ENCODE data around the gene ANO6. TPM values are rescaled to one million over a fixed set of nuclear protein-coding genes. Genes with fewer than 3 reads are reported as not detected.
A peak's percentile ranks its signal among the peaks of the same experiment; 100 is the strongest.

ANO6 gene
- total and polyA plus RNA-seq, 8 donors: 4.4 to 78.8 (median 21.9) TPM

DNA sequence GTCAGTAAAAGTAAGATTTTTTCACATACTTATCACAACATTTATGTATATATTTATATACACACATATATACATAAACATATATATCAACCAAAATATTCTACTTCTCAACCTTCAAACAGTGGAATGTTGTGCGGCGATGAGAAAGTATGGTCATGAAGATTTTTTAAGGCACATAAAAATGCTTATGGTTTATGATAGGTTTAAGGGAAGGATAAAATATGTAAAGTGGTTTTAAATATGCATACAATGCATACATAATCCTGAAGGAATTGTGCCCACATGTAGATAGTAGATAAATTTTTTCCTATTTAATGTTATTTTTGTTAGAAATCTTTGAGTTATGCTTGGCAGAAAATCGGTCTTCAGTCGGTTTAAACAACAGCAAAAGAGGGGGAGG, 182.7 kb downstream of the ANO6 start:
- 71 to 95% (median 90%) methylated on average over 4 of the region's 4 CpGs for WGBS, 5 donors
- Histone ChIP-seq H3K4me1 (no peaks in the 10 kb centered on the region), H3K4me3 (no peak overlapping the region), H3K9me3 (peaks cover 0 to 10% (median 0%) of the 10 kb centered on the region in 4 donors), H3K27ac (no peak overlapping the region), H3K27me3 (no peaks in the 10 kb centered on the region), H3K36me3 (peaks cover 7 to 23% (median 19%) of the 10 kb centered on the region in 4 donors)
- DNase-seq: no peak
- intact Hi-C loops (cut with DNase I; ENCODE audit: low total_unique reads): no loop called here
- TF ChIP-seq EP300 (IDR thresholded peaks at IDR 0.05): no peak
- TF ChIP-seq POLR2A (IDR thresholded peaks at IDR 0.05): no peak
- TF ChIP-seq, protein P1, sequence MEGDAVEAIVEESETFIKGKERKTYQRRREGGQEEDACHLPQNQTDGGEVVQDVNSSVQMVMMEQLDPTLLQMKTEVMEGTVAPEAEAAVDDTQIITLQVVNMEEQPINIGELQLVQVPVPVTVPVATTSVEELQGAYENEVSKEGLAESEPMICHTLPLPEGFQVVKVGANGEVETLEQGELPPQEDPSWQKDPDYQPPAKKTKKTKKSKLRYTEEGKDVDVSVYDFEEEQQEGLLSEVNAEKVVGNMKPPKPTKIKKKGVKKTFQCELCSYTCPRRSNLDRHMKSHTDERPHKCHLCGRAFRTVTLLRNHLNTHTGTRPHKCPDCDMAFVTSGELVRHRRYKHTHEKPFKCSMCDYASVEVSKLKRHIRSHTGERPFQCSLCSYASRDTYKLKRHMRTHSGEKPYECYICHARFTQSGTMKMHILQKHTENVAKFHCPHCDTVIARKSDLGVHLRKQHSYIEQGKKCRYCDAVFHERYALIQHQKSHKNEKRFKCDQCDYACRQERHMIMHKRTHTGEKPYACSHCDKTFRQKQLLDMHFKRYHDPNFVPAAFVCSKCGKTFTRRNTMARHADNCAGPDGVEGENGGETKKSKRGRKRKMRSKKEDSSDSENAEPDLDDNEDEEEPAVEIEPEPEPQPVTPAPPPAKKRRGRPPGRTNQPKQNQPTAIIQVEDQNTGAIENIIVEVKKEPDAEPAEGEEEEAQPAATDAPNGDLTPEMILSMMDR (IDR thresholded peaks at IDR 0.05): no peak
- TF ChIP-seq POLR2AphosphoS5 (IDR thresholded peaks at IDR 0.05): no peak

DNA sequence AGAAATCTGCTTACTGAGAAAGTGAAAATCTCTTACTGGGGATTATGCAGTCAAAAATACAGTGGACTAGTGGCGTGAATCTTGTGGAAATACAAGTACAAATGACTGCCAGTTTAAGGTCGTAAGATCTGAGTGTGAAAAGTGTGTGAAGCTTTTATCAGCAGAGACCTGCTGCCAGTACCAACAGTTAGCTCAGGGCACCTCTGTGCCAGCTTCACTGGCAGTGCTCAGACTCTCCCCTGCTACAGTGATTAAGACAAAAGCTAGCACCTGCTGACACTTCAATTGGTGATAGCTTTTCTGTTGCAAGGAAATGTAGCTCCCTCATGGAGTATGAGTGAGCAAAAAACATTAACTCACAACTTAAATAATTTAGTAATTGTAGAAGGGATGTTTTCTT, 185.1 kb downstream of the ANO6 start:
- DNase-seq: no peak
- intact Hi-C loops (cut with DNase I; ENCODE audit: low total_unique reads): no loop called here
- Histone ChIP-seq H3K4me1 (no peaks in the 10 kb centered on the region), H3K9me3 (peaks cover 0 to 7% (median 0%) of the 10 kb centered on the region in 4 donors), H3K36me3 (peaks cover 16 to 45% (median 37%) of the 10 kb centered on the region in 4 donors), H3K27me3 (no peaks in the 10 kb centered on the region), H3K27ac (no peak overlapping the region), H3K4me3 (no peak overlapping the region)
- 30 to 56% (median 40%) methylated on average over 2 of the region's 2 CpGs for WGBS, 5 donors
- TF ChIP-seq, protein P1 (IDR thresholded peaks at IDR 0.05): no peak
- no peak for TF ChIP-seq POLR2A (IDR thresholded peaks at IDR 0.05)

DNA sequence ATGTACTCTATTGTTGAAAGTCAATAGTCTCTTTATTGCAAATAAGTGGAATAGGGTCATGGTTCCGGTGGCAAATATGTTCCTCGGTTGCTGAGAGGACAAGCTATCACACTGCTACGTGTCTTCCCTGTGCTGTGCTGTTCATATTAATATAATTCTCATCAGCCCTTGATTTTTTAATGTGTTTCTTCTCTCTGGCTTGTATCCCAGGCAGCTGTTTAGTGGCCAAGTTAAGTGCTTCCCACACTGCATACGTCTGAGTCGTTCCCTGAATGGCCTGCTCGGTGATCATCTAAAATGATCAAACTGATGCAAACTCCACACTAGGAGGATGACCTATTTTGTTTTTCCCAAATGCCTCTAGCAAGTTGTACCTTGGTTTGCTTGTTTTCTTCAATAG, 186.4 kb downstream of the ANO6 start:
- TF ChIP-seq POLR2A (IDR thresholded peaks at IDR 0.05) (no peak), EP300 (IDR thresholded peaks at IDR 0.05) (no peak), POLR2AphosphoS5 (IDR thresholded peaks at IDR 0.05) (no peak)
- TF ChIP-seq, protein P1 (IDR thresholded peaks at IDR 0.05): no peak
- Histone ChIP-seq H3K9me3 (no peaks in the 10 kb centered on the region), H3K4me1 (peaks cover 0 to 3% (median 0%) of the 10 kb centered on the region in 4 donors), H3K36me3 (peaks cover 16 to 47% (median 39%) of the 10 kb centered on the region in 4 donors), H3K27me3 (no peaks in the 10 kb centered on the region), H3K27ac (no peak overlapping the region), H3K4me3 (no peak overlapping the region)
- WGBS, 5 donors: 68 to 85% (median 79%) methylated on average over 6 of the region's 6 CpGs
- peak in 1 of 2 donors; percentile 62 for DNase-seq
- intact Hi-C loops (cut with DNase I; ENCODE audit: low total_unique reads): no loop called here

DNA sequence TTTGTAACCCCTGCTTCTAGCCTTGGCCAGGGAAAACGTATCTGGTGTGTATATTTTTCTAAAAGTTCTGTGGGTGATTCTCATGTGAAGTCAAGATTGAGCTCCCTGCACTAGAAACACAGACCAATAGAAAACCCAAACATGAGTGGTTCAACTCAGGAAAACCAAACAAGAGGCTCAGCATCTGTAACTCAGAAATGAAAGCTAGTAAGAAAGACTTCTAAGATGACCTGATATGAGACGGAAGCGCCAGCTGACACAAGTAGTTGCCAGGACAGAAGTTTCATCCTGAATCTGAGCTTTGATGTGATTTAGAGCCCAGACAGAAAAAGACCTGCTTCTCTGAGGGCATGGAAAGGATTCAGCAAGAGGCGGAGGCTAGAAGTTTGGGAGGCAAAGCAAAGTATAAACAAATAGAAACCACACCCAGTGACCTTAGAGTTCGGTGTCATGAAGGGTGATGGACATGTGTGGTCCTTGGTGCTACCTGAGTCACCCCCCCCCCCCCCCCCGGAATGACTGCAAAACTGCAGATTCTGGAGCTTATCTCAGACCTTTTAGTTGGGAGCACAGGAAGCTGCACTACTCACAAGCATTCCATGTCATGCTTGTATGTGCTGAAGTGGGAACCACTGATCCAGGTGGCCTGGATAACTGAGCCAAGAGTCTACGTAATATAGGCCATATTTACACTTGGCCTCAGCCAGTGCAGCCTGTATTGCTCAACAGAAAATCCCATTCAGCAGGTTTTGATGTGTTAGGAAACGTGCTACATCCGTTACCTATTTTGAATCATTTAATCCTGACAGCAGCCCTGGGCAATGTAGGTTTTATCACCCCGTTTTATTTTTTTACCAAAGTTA, 191.3 kb downstream of the ANO6 start:
- DNase-seq: peak; percentile 29 to 46
- Histone ChIP-seq H3K4me3 (no peak overlapping the region), H3K4me1 (peaks cover 0 to 7% (median 3%) of the 10 kb centered on the region in 4 donors), H3K9me3 (no peaks in the 10 kb centered on the region), H3K27ac (peak overlapping the region in 3 of 5 donors; percentile 11 to 31 (median 15)), H3K27me3 (no peaks in the 10 kb centered on the region), H3K36me3 (peaks cover 16 to 82% (median 72%) of the 10 kb centered on the region in 4 donors)
- peak in 2 of 3 donors; percentile 29 to 45 for TF ChIP-seq POLR2AphosphoS5 (IDR thresholded peaks at IDR 0.05)
- TF ChIP-seq EP300 (IDR thresholded peaks at IDR 0.05): no peak
- TF ChIP-seq, protein P1 (IDR thresholded peaks at IDR 0.05): no peak
- TF ChIP-seq POLR2A (IDR thresholded peaks at IDR 0.05): no peak
- WGBS, 5 donors: 66 to 76% (median 70%) methylated on average over 10 of the region's 10 CpGs
- intact Hi-C loops (cut with DNase I; ENCODE audit: low total_unique reads): no loop called here
